Gastrocnemius medialis (tissue), 4 donors: Measurements from ENCODE around the gene MBNL1.

Experiments
- POLR2A ChIP-seq, 2 donors: fragments of 450-650 bp; IDR thresholded peaks; one replicate each; pipeline ENCODE4 v1.6.1; 2017; ENCODE audit warnings: antibody characterized with exemption in 2 of 2, mild to moderate bottlenecking in 2 of 2, moderate library complexity in 2 of 2
- TF ChIP-seq, protein P1 (sequence below), 5 experiments: fragments of 450-650 bp in 3 of 5; fragments of 200-600 bp in 2 of 5; sonication (generic) in 2 of 5; IDR thresholded peaks in 4 of 5; conservative IDR thresholded peaks in 1 of 5; 1 replicate in 4 of 5; 2 replicates in 1 of 5; pipeline ENCODE4 v1.5.1; 2016 to 2019; ENCODE audit warnings: antibody characterized with exemption in 5 of 5, mild to moderate bottlenecking in 3 of 5, moderate library complexity in 3 of 5

DNA sequence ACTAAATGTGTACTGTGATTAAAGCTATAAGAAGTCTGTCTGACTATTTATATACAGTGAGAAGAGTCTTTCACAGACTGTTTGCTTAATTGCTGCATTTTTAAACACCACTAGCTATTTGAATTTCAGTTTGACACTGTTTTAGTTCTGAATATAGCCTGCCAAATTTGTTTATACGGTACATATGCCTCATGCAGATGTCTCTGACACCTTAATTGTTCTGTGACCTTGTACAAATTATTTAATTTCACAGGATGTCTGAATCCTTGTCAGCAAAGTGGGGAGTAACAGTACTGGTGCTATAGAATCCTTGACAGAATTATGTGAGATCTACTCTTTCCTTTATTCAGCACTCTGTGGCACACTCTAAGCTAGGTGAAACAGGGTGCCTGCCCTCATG is 125.5 kb downstream of the MBNL1 start:
- TF ChIP-seq POLR2A (IDR thresholded peaks at IDR 0.05), result no peak
- TF ChIP-seq, protein P1, sequence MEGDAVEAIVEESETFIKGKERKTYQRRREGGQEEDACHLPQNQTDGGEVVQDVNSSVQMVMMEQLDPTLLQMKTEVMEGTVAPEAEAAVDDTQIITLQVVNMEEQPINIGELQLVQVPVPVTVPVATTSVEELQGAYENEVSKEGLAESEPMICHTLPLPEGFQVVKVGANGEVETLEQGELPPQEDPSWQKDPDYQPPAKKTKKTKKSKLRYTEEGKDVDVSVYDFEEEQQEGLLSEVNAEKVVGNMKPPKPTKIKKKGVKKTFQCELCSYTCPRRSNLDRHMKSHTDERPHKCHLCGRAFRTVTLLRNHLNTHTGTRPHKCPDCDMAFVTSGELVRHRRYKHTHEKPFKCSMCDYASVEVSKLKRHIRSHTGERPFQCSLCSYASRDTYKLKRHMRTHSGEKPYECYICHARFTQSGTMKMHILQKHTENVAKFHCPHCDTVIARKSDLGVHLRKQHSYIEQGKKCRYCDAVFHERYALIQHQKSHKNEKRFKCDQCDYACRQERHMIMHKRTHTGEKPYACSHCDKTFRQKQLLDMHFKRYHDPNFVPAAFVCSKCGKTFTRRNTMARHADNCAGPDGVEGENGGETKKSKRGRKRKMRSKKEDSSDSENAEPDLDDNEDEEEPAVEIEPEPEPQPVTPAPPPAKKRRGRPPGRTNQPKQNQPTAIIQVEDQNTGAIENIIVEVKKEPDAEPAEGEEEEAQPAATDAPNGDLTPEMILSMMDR (IDR thresholded peaks at IDR 0.05 in 4 of 5, conservative IDR thresholded peaks at IDR 0.05 in 1 of 5), result no peak
